Measurements from ENCODE around the gene HIPK2. TPM values are rescaled to one million over a fixed set of nuclear protein-coding genes. Genes with fewer than 3 reads are reported as not detected.

The HIPK2 gene
- total RNA-seq, 1 donor from 2014 or later: 89.1 TPM

GRCh38 chr7:139763330-139763729 is 14.5 kb downstream of the HIPK2 start:
- Mint-ChIP-seq H3K36me3 (peaks cover 38% of the 10 kb centered on the region), H3K27ac (no peak overlapping the region), H3K4me1 (ENCODE audit: unreplicated experiment) (peaks cover 38% of the 10 kb centered on the region), H3K9me3 (no peaks in the 10 kb centered on the region), H3K27me3 (no peaks in the 10 kb centered on the region), H3K4me3 (no peak overlapping the region)
- TF ChIP-seq CTCF (conservative IDR thresholded peaks at IDR 0.05): no peak
- DNase-seq (ENCODE audit: extremely low spot score, unreplicated experiment): no peak

- Mint-ChIP-seq H3K4me3 (no peak overlapping the region), H3K4me1 (ENCODE audit: unreplicated experiment) (peaks cover 33% of the 10 kb centered on the region)
These were observed 14.9 kb downstream of the HIPK2 start for GRCh38 chr7:139762886-139763285.

GRCh38 chr7:139758388-139758787 is 19.4 kb downstream of the HIPK2 start:
- no peak overlapping the region for H3K4me3 Mint-ChIP-seq
- DNase-seq (ENCODE audit: extremely low spot score, unreplicated experiment): no peak
- H3K4me1 Mint-ChIP-seq (ENCODE audit: unreplicated experiment): peaks cover 29% of the 10 kb centered on the region
- peaks cover 33% of the 10 kb centered on the region for H3K36me3 Mint-ChIP-seq
- H3K9me3 Mint-ChIP-seq: no peaks in the 10 kb centered on the region
- TF ChIP-seq CTCF (conservative IDR thresholded peaks at IDR 0.05): no peak
- no peaks in the 10 kb centered on the region for H3K27me3 Mint-ChIP-seq
- no peak overlapping the region for H3K27ac Mint-ChIP-seq

More at GRCh38 chr7:139762886-139763285, 14.9 kb downstream of the HIPK2 start:
- Mint-ChIP-seq H3K27ac (no peak overlapping the region), H3K27me3 (no peaks in the 10 kb centered on the region), H3K9me3 (no peaks in the 10 kb centered on the region), H3K36me3 (peaks cover 38% of the 10 kb centered on the region)
- DNase-seq (ENCODE audit: extremely low spot score, unreplicated experiment): no peak
- TF ChIP-seq CTCF (conservative IDR thresholded peaks at IDR 0.05): no peak

GRCh38 chr7:139757968-139758367 is 19.8 kb downstream of the HIPK2 start:
- DNase-seq (ENCODE audit: extremely low spot score, unreplicated experiment): no peak
- H3K27ac Mint-ChIP-seq: no peak overlapping the region
- no peak overlapping the region for H3K4me3 Mint-ChIP-seq
- no peak for TF ChIP-seq CTCF (conservative IDR thresholded peaks at IDR 0.05)
- H3K4me1 Mint-ChIP-seq (ENCODE audit: unreplicated experiment): peaks cover 30% of the 10 kb centered on the region
- H3K9me3 Mint-ChIP-seq: no peaks in the 10 kb centered on the region
- H3K36me3 Mint-ChIP-seq: peaks cover 33% of the 10 kb centered on the region
- H3K27me3 Mint-ChIP-seq: no peaks in the 10 kb centered on the region

- Mint-ChIP-seq H3K9me3 (no peaks in the 10 kb centered on the region), H3K27ac (no peak overlapping the region), H3K27me3 (no peaks in the 10 kb centered on the region), H3K36me3 (peaks cover 26% of the 10 kb centered on the region), H3K4me3 (no peak overlapping the region), H3K4me1 (ENCODE audit: unreplicated experiment) (peaks cover 32% of the 10 kb centered on the region)
- no peak for TF ChIP-seq CTCF (conservative IDR thresholded peaks at IDR 0.05)
- no peak for DNase-seq (ENCODE audit: extremely low spot score, unreplicated experiment)
These were observed 24.1 kb downstream of the HIPK2 start for GRCh38 chr7:139753693-139754111.
